Liver (tissue), 9 donors: ENCODE results near the gene LDLRAD4. TPM values are rescaled to one million over a fixed set of nuclear protein-coding genes. Genes with fewer than 3 reads are reported as not detected.

Experiments
- DNase-seq: peaks from one replicate; pipeline ENCODE4 v3.0.0-alpha.2; 2017; ENCODE audit warnings: low spot score
- H3K27ac ChIP-seq, 2 donors: one replicate each; pipeline ENCODE4 v1.7.0; 2013; ENCODE audit warnings: inconsistent platforms in 2 of 2, low read length in 2 of 2, control low read depth in 1 of 2, low read depth in 1 of 2, mild to moderate bottlenecking in 1 of 2
- H3K27me3 ChIP-seq, 4 donors: one replicate each; pipeline versions ENCODE4 v1.6.1 to v1.7.0; 2013; ENCODE audit warnings: low read length in 3 of 4, inconsistent platforms in 1 of 4, mild to moderate bottlenecking in 1 of 4, moderate library complexity in 1 of 4; ENCODE audit not compliant: control insufficient read depth in 4 of 4, insufficient read depth in 4 of 4
- H3K36me3 ChIP-seq, 4 donors: one replicate each; pipeline versions ENCODE4 v1.6.1 to v1.7.0; 2013; ENCODE audit warnings: low read length in 3 of 4, mild to moderate bottlenecking in 3 of 4, low read depth in 1 of 4, moderate library complexity in 1 of 4; ENCODE audit not compliant: control insufficient read depth in 4 of 4, insufficient read depth in 3 of 4
- H3K4me1 ChIP-seq, 4 donors: one replicate each; pipeline versions ENCODE4 v1.6.1 to v1.7.0; 2013; ENCODE audit warnings: low read length in 3 of 4, mild to moderate bottlenecking in 3 of 4, moderate library complexity in 1 of 4; ENCODE audit not compliant: control insufficient read depth in 4 of 4, insufficient read depth in 4 of 4
- H3K4me3 ChIP-seq, 3 donors: one replicate each; pipeline versions ENCODE4 v1.6.1 to v1.7.0; 2013; ENCODE audit warnings: low read length in 3 of 3, control low read depth in 1 of 3, low read depth in 1 of 3, mild to moderate bottlenecking in 1 of 3
- H3K9ac ChIP-seq, 2 donors: one replicate each; pipeline ENCODE4 v1.7.0; 2013; ENCODE audit warnings: low read length in 2 of 2, mild to moderate bottlenecking in 2 of 2, moderate library complexity in 2 of 2, control low read depth in 1 of 2, low read depth in 1 of 2
- H3K9me3 ChIP-seq, 4 donors: one replicate each; pipeline versions ENCODE4 v1.6.1 to v1.7.0; 2013; ENCODE audit warnings: low read length in 3 of 4; ENCODE audit not compliant: control insufficient read depth in 4 of 4
- ATF3 ChIP-seq: IDR thresholded peaks from 2 replicates; pipeline ENCODE4 v1.6.1; 2016; ENCODE audit warnings: antibody characterized with exemption
- CTCF ChIP-seq: fragments of 150-350 bp; IDR thresholded peaks from 2 replicates; pipeline ENCODE4 v1.5.1; 2017; ENCODE audit warnings: improper control_type of control experiment, low read depth, low read length; ENCODE audit not compliant: missing input control
- EGR1 ChIP-seq, 2 donors: IDR thresholded peaks; 2 replicates each; pipeline ENCODE4 v1.6.1; 2016 to 2018; ENCODE audit warnings: antibody characterized with exemption in 2 of 2, low read depth in 2 of 2
- FOXA1 ChIP-seq: IDR thresholded peaks from 2 replicates; pipeline ENCODE4 v1.6.1; 2016; ENCODE audit warnings: antibody characterized with exemption
- FOXA2 ChIP-seq: IDR thresholded peaks from 2 replicates; pipeline ENCODE4 v1.6.1; 2016; ENCODE audit warnings: antibody characterized with exemption
- GABPA ChIP-seq, 2 donors: IDR thresholded peaks in 1 of 2; conservative IDR thresholded peaks in 1 of 2; 2 replicates each; pipeline ENCODE4 v1.6.1; 2016; ENCODE audit warnings: antibody characterized with exemption in 2 of 2, mild to moderate bottlenecking in 1 of 2, moderate library complexity in 1 of 2
- HNF4A ChIP-seq, 2 donors: conservative IDR thresholded peaks; 2 replicates each; pipeline ENCODE4 v1.6.1; 2016; ENCODE audit warnings: antibody characterized with exemption in 2 of 2, mild to moderate bottlenecking in 2 of 2
- HNF4G ChIP-seq: IDR thresholded peaks from 2 replicates; pipeline ENCODE4 v1.6.1; 2016; ENCODE audit warnings: antibody characterized with exemption
- JUND ChIP-seq, 2 donors: IDR thresholded peaks; 2 replicates each; pipeline ENCODE4 v1.6.1; 2016; ENCODE audit warnings: antibody characterized with exemption in 2 of 2
- MAX ChIP-seq: IDR thresholded peaks from 2 replicates; pipeline ENCODE4 v1.6.1; 2016; ENCODE audit warnings: antibody characterized with exemption
- NR2F2 ChIP-seq: IDR thresholded peaks from 2 replicates; pipeline ENCODE4 v1.6.1; 2016; ENCODE audit warnings: antibody characterized with exemption
- RAD21 ChIP-seq, 2 donors: IDR thresholded peaks; 2 replicates each; pipeline ENCODE4 v1.6.1; 2016; ENCODE audit warnings: antibody characterized with exemption in 2 of 2, mild to moderate bottlenecking in 2 of 2
- REST ChIP-seq: IDR thresholded peaks from 2 replicates; pipeline ENCODE4 v1.6.1; 2016; ENCODE audit warnings: antibody characterized with exemption, mild to moderate bottlenecking
- RXRA ChIP-seq, 2 donors: IDR thresholded peaks; 2 replicates each; pipeline ENCODE4 v1.6.1; 2017 to 2018; ENCODE audit warnings: antibody characterized with exemption in 2 of 2, mild to moderate bottlenecking in 1 of 2
- SP1 ChIP-seq: IDR thresholded peaks from 2 replicates; pipeline ENCODE4 v1.6.1; 2018; ENCODE audit warnings: antibody characterized with exemption, mild to moderate bottlenecking
- TAF1 ChIP-seq: conservative IDR thresholded peaks from 2 replicates; pipeline ENCODE4 v1.6.1; 2016; ENCODE audit warnings: antibody characterized with exemption, mild to moderate bottlenecking
- YY1 ChIP-seq: IDR thresholded peaks from 2 replicates; pipeline ENCODE4 v1.6.1; 2016; ENCODE audit warnings: antibody characterized with exemption, mild to moderate bottlenecking
- ZBTB33 ChIP-seq: IDR thresholded peaks from 2 replicates; pipeline ENCODE4 v1.6.1; 2016; ENCODE audit warnings: antibody characterized with exemption
- WGBS: extraction: QIAGEN DNeasy Blood & Tissue Kit; methylation state at CpG from one replicate; pipeline ENCODE4 v1.1.7; 2013; 5-methylcytosine and 5-hydroxymethylcytosine counted together
- polyA plus RNA-seq, 2 donors: library from polyadenylated mRNA; stranded (reverse) in 1 of 2; unstranded in 1 of 2; fragments of 200-250 nt in 1 of 2; fragments of >200 nt in 1 of 2; fragmentation: Nextera tagmentation in 1 of 2; extraction: Ambion mirVana in 1 of 2; gene quantifications; one replicate each; pipeline versions ENCODE4 v1.2.1 to v1.2.3, GENCODE V29; 2013 to 2015
- total RNA-seq, 2 donors: library from RNA; depleted of rRNA; stranded (reverse); fragments of >200 nt; gene quantifications; one replicate each; pipeline ENCODE4 v1.2.3, GENCODE V29; 2014
- donor health status: healthy.
- donor health status: healthy.
- donor health status: healthy.
- donor health status: healthy.
- donor health status: healthy.

Gene LDLRAD4
- total and polyA plus RNA-seq, 4 donors: 4.8 to 41.7 (median 12.7) TPM

GRCh38 chr18:13493079-13493478 lies 274.5 kb downstream of the LDLRAD4 start:
- Histone ChIP-seq H3K4me1 (no peaks in the 10 kb centered on the region), H3K9ac (no peak overlapping the region), H3K27me3 (no peaks in the 10 kb centered on the region), H3K36me3 (peaks cover 0 to 6% (median 6%) of the 10 kb centered on the region in 4 donors), H3K27ac (no peak overlapping the region), H3K9me3 (no peaks in the 10 kb centered on the region), H3K4me3 (no peak overlapping the region)
- WGBS: 73% methylated on average over 1 of the region's 1 CpG
- TF ChIP-seq RAD21 (IDR thresholded peaks at IDR 0.05) (no peak), HNF4A (conservative IDR thresholded peaks at IDR 0.05) (no peak), RXRA (IDR thresholded peaks at IDR 0.05) (no peak), EGR1 (IDR thresholded peaks at IDR 0.05; ENCODE audit: low read depth in 2 of 2) (no peak), REST (no peak), GABPA (IDR thresholded peaks at IDR 0.05 in 1 of 2, conservative IDR thresholded peaks at IDR 0.05 in 1 of 2) (no peak), ATF3 (no peak), MAX (no peak), ZBTB33 (no peak), NR2F2 (no peak), HNF4G (no peak), TAF1 (no peak), YY1 (no peak), SP1 (no peak), JUND (IDR thresholded peaks at IDR 0.05) (no peak), FOXA1 (no peak), CTCF (no peak), FOXA2 (no peak)
- no peak for DNase-seq

GRCh38 chr18:13493725-13494124 lies 275.2 kb downstream of the LDLRAD4 start:
- Histone ChIP-seq H3K4me1 (no peaks in the 10 kb centered on the region), H3K27ac (no peak overlapping the region), H3K9ac (no peak overlapping the region), H3K4me3 (no peak overlapping the region), H3K27me3 (no peaks in the 10 kb centered on the region), H3K36me3 (peaks cover 2 to 13% (median 11%) of the 10 kb centered on the region in 4 donors), H3K9me3 (no peaks in the 10 kb centered on the region)
- TF ChIP-seq MAX: no peak
- no peak for TF ChIP-seq HNF4G
- TF ChIP-seq HNF4A (conservative IDR thresholded peaks at IDR 0.05): no peak
- TF ChIP-seq EGR1 (IDR thresholded peaks at IDR 0.05; ENCODE audit: low read depth in 2 of 2): no peak
- TF ChIP-seq FOXA2: no peak
- no peak for TF ChIP-seq FOXA1
- TF ChIP-seq RXRA (IDR thresholded peaks at IDR 0.05): no peak
- no peak for TF ChIP-seq NR2F2
- no peak for TF ChIP-seq TAF1
- no peak for TF ChIP-seq SP1
- TF ChIP-seq CTCF: no peak
- no peak for TF ChIP-seq GABPA (IDR thresholded peaks at IDR 0.05 in 1 of 2, conservative IDR thresholded peaks at IDR 0.05 in 1 of 2)
- no peak for TF ChIP-seq RAD21 (IDR thresholded peaks at IDR 0.05)
- no peak for TF ChIP-seq YY1
- no peak for TF ChIP-seq ATF3
- TF ChIP-seq JUND (IDR thresholded peaks at IDR 0.05): no peak
- DNase-seq: no peak
- WGBS: 94% methylated on average over 16 of the region's 16 CpGs
